ENCODE results near the gene S100A14.

GRCh38 chr1:153652805-153653500 is 36.8 kb upstream of the S100A14 start:
- no peak for TF ChIP-seq CTCF (IDR thresholded peaks at IDR 0.05)
- TF ChIP-seq POLR2A (IDR thresholded peaks at IDR 0.05): no peak
- TF ChIP-seq EP300 (IDR thresholded peaks at IDR 0.05): no peak
- TF ChIP-seq POLR2AphosphoS5 (IDR thresholded peaks at IDR 0.05): no peak

All from upper lobe of left lung (tissue), 4 donors.